Stimulated activated CD4-positive, alpha-beta T cell treated with anti-CD3 and anti-CD28 coated beads, TNF-alpha, amount 100 ng/mL, for 1 hour (primary cell): ENCODE data around the gene CCZ1B.
"Not testable (repeated sequence)": the region's sequence is repeated elsewhere in the genome, so short reads cannot be mapped to it uniquely, and the experiment has no call there.

ENCODE experiments used
- DNase-seq, 3 donors: peaks; one replicate each; pipeline ENCODE4 v3.0.0-alpha.2; 2020; ENCODE audit warnings: low read depth in 3 of 3, low spot score in 1 of 3

The CCZ1B gene

GRCh38 chr7:6826151-6826550, at the start of gene CCZ1B:
Gene CCZ1B (minus strand): TSS chr7:6826275. CDS start chr7:6826197, 78 bp downstream.
- peak; percentile 62 to 67 (median 67) for DNase-seq

DNA sequence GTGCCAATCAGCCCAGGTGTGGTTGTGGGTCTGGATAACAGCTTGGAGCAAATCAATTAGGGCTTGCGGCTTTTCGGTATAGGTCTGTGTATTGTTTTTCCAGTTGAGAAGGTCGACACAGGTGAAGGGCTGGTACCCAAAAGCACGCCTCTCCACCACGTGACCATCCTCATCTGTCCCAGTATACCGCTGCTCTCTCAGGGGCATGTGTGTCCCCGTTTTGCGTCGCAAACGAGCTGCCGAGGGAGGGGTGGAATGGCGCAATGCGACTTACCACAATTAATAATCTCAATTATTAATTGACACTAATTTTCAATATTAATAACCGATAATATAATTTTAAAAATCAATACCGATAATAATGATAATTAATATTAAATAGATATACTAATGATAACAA, 48.9 kb upstream of the CCZ1B start:
- DNase-seq: not testable (repeated sequence)

GRCh38 chr7:6872246-6872945, 46.3 kb upstream of the CCZ1B start:
- DNase-seq: not testable (repeated sequence)

- DNase-seq: not testable (repeated sequence)
Measured at GRCh38 chr7:6871421-6872144, 45.5 kb upstream of the CCZ1B start.

DNA sequence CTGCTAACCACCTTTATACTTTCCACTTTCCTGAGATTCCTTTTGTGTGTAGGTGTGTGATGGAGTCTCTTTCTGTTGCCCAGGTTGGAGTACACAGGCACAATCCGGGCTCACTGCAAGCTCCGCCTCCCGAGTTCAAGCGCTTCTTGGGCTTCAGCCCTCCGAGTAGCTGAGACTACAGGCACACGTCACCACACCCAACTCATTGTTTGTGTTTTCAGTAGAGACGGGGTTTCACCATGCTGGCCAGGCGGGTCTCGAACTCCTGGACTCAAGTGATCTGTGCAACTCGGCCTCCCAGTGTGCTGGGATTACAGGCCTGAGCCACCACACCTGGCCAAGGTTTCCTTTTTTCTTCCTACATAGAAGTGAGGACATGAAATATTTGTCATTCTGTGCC, 38.7 kb upstream of the CCZ1B start:
- not testable (repeated sequence) for DNase-seq

GRCh38 chr7:6864188-6864587, 38.1 kb upstream of the CCZ1B start:
- not testable (repeated sequence) for DNase-seq

GRCh38 chr7:6862876-6863275, 36.8 kb upstream of the CCZ1B start:
- DNase-seq: not testable (repeated sequence)

- DNase-seq: peak; percentile 40 to 66 (median 57)
Measured at GRCh38 chr7:6857721-6858314, 31.7 kb upstream of the CCZ1B start.

GRCh38 chr7:6855563-6856131, 29.6 kb upstream of the CCZ1B start:
- DNase-seq: not testable (repeated sequence)

- DNase-seq: not testable (repeated sequence)
Measured at GRCh38 chr7:6854747-6855562, 28.9 kb upstream of the CCZ1B start.

DNA sequence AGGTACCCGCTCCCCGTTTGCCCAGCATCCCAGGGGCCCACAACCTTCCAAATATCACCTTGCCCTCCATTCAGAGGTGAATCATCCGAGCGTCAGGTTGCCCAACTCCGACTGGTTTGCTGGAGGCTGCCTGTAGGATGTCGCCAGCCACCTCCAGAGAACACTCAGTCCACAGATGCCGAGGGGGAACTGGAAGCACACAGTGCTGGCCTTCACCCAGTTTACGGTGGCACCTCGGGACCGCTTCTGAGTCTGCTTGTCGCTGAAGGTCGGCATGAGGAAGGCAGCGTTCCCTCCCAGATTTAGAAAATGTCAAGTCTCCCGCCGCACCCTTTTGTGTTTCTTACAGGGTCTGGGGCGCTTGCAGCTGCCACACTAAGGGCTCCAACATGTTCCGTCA, 27.6 kb upstream of the CCZ1B start:
- not testable (repeated sequence) for DNase-seq

- DNase-seq: not testable (repeated sequence)
Measured at GRCh38 chr7:6849127-6849526, 23.1 kb upstream of the CCZ1B start.

DNA sequence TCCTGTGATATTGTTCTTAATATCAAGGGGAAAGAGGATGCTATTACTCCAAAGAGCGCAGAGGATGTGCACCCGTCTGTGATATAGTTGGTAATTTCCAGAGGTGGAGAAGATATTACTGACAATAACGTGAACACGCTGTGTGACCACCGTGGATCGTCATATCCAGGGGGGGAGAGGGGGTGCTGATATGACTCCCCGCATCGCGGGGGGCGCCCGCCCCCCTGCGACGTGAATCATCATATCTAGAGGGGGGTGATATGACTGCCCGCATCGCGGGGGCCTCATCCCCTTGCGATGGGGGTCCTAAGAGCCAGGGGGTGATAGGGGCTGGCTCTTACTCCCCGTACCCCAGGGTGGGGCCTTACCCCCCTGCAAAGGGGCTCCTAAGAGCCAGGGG, 21.7 kb upstream of the CCZ1B start:
- DNase-seq: not testable (repeated sequence)

DNA sequence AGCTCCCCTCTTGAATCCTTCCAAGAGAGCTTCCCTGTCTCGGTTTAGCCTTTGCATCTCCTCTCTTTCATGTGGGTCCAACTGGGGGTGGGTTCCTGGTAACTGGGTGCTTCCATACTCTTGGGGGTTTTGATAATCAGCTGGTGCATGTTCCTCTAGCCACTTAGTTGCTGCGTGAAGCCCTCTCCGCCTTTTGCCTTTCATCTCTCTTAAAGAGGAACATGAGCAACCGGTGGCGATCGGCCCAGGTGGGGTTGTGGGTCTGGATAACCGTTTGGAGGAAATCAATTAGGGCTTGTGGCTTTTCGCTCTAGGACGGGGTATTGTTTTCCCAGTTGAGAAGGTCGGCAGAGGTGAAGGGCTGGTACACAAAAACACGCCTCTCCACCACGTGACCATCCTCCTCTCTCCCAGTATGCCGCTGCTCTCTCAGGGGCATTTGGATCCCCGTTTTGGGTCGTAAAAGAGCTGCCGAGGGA, 19.9 kb upstream of the CCZ1B start:
- not testable (repeated sequence) for DNase-seq

- DNase-seq: not testable (repeated sequence)
Measured at GRCh38 chr7:6843654-6844053, 17.6 kb upstream of the CCZ1B start.

DNA sequence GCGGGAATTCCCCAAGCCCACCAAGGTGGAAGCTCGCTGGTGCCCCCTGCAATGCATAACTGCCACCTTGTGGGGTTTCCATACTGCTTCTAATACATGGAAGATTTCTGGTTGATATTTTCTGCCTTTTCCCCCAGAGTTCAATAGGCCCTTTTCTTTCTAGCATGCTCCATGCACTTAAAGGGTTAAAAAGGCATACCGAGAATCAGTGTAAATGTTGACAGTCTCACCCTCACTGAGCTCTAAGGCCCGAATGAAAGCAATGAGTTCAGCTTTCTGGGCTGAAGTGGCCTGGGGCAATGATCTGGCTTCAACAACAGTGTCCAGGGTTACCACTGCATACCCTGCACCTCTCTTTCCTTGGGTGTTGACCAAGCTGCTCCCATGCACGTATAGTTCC, 17.0 kb upstream of the CCZ1B start:
- DNase-seq: not testable (repeated sequence)

DNA sequence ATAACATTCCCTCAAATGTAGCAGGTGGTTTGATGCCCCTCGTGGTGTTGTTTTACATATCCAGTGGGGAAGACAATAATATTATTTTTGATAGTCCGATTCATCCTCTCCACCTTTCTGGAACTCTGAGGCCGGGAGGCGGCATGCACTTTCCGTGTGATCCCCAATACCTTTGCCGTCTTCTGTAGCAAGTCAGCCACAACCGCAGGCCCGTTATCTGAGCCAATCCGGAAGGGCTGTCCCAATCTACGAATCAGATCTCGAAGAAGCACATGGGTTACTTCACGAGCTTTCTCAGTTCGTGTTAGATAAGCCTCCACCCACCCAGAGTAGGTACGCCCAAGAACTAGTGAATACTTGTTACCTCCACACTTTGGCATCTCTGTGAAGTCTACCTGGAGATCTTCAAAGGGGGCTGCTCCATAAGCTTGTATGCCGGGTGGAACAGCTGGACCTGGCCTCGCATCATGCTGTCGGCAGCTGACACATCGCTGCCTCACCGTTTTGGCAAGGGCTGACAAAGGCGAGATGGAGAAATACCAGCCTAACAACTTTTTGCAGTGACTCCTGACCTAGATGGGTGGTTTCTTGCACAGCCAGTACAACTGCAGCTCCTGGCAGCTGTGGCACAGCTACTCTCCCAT, 16.3 kb upstream of the CCZ1B start:
- DNase-seq: not testable (repeated sequence)

GRCh38 chr7:6837081-6837480, 11.0 kb upstream of the CCZ1B start:
- not testable (repeated sequence) for DNase-seq

DNA sequence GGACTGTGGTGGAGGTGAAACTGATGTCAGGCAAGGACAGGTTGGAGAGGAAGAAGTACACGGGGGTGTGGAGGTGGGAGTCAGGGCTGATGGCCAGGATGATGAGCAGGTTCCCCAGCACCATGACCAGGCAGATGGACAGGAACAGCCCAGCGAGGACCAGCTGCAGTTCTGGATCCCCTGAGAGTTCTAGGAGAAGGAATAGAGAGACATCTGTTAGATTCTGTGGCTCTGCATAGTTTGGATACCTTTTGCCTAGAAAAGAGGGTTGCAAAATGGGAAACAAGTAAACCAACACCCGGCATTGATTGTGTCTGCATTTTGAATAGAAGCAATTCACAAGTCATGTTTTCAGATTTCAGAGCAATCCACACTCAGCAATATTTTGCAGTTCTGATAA, 9.4 kb upstream of the CCZ1B start:
- DNase-seq: not testable (repeated sequence)

DNA sequence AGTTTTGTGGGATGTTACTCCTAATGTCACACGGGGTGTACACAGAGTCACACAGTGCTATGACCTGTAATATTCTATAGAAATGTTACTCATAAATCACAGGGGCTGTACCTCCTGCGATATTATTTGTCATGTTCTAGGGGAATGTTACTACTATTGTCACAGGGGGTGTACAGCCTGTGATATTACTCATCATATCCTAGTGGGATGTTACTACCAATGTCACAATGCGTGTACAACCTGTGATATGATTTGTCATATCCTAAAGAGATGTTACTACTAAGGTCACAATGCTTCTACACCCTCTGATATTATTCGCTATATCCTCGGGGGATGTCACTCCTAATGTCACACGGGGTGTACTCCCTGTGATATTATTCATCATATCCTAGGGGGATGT, 7.6 kb upstream of the CCZ1B start:
- no peak for DNase-seq
